ENCODE measurements around the gene SASS6.
A peak's percentile ranks its signal among the peaks of the same experiment; 100 is the strongest.

Gene SASS6

DNA sequence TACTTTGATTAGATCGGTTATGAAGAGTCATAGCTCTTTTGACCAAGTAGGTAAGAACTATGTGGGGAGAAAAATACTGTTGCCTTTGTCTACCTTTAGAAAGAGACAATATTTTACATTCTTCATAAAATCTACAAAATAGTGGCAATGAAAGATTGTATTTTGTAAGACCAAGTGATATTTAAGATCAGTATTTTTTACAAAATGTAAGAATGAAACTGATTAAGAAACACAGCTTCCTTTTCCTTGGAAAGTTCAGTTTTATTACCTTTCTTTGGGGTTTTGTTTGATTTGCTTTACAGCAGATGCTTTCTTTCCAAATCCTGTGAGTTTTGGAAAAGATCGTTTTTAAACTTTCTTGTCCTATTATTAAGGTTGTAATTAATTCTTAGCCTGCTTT, 93.1 kb downstream of the SASS6 start:
- DNase-seq (ENCODE audit: low spot score), result no peak
- in situ Hi-C loops (cut with MboI; ENCODE audit: low pct_unique_long_range_greater_than_20kb, low sequenced_read_pairs, unreplicated experiment), result loop anchor here (10.0 kb wide), 1 partner anchor 225 kb away; no protein-coding TSS in a partner anchor
- TF ChIP-seq, protein P1, sequence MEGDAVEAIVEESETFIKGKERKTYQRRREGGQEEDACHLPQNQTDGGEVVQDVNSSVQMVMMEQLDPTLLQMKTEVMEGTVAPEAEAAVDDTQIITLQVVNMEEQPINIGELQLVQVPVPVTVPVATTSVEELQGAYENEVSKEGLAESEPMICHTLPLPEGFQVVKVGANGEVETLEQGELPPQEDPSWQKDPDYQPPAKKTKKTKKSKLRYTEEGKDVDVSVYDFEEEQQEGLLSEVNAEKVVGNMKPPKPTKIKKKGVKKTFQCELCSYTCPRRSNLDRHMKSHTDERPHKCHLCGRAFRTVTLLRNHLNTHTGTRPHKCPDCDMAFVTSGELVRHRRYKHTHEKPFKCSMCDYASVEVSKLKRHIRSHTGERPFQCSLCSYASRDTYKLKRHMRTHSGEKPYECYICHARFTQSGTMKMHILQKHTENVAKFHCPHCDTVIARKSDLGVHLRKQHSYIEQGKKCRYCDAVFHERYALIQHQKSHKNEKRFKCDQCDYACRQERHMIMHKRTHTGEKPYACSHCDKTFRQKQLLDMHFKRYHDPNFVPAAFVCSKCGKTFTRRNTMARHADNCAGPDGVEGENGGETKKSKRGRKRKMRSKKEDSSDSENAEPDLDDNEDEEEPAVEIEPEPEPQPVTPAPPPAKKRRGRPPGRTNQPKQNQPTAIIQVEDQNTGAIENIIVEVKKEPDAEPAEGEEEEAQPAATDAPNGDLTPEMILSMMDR (IDR thresholded peaks at IDR 0.05; ENCODE audit: extremely low read depth, insufficient read depth, missing control alignments), result no peak

DNA sequence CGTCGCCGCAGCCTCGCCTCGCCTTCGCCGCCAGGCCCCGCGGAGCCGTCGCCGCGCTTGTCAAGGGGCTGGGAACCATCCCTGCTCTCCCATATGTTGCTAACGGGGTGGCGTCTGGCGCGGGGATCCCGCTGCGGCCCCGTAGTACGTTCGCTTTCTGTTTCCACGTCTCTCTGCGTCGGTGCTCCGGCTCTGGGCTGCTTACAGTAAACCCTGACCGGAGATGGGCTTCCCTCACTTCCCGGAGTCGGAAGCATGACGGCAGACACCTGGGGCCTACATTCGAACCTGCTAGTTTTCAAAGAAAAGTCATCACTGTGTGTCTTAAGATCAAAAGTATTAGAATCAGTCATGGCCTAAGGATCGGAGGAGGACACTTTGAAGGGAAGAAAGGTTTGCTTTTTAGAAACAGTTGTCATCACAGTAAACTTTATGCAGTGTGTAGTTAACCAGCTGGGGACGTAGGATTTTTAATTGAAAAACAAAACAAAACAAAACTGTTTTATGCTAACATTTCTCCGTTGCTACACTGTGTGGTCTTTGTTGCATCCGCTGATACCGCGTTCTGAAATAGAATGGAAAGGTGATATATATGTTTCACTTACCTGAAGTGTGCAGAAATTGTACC, 94.0 kb downstream of the SASS6 start:
- in situ Hi-C loops (cut with MboI; ENCODE audit: low pct_unique_long_range_greater_than_20kb, low sequenced_read_pairs, unreplicated experiment), result loop anchor here (10.0 kb wide), 1 partner anchor 224 kb away; no protein-coding TSS in a partner anchor
- DNase-seq (ENCODE audit: low spot score), result peak; percentile 68
- TF ChIP-seq, protein P1 (IDR thresholded peaks at IDR 0.05; ENCODE audit: extremely low read depth, insufficient read depth, missing control alignments), result no peak

DNA sequence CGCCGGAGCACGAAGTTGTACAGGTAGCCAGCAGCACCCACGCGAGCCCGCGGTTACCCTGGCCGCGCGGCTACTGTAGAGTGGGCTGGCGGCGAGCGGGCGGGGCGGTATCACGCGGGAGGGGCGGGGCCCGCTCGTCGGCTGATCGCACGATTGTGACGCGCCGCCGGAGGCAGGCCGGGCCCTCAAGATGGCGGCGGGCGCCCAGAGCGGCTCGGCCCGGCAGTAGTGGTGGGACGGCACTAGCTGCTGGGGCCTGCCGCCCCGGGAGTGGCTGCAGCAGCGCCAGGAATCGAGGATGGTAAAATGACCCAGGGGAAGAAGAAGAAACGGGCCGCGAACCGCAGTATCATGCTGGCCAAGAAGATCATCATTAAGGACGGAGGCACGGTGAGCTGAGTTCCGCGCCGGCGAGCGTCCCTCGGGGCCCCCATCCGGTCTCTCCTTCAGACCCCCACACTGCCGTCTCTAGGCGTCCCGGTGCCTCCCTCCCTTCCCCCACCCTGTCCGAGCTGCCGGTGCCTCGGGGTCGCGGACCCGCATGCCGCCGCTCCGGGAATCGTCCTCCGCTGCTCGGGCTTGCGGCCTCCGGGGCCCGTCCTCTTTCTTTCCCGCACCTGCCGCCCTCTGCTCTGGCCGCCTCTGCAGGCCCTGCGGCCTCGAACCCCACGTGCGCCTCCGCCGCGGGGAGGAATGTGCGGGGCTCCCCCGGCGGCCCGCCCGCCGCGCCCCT, 94.6 kb downstream of the SASS6 start:
- DNase-seq (ENCODE audit: low spot score), result peak; percentile 93
- in situ Hi-C loops (cut with MboI; ENCODE audit: low pct_unique_long_range_greater_than_20kb, low sequenced_read_pairs, unreplicated experiment), result loop anchor here (10.0 kb wide), 1 partner anchor 223 kb away; no protein-coding TSS in a partner anchor
- TF ChIP-seq, protein P1 (IDR thresholded peaks at IDR 0.05; ENCODE audit: extremely low read depth, insufficient read depth, missing control alignments), result no peak

DNA sequence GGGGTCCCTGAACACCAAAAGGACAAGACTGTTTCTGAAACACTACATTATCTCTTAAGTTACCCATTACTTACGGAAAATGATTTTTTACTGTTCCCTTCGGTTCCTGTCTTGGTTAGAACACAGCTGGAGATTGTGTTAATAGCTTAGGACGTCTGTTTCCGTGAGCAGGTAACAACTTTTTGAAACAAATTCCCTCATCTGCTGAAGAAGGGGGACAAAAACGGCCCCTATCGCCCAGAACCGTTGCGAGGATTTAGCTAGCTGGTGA, 95.1 kb downstream of the SASS6 start:
- in situ Hi-C loops (cut with MboI; ENCODE audit: low pct_unique_long_range_greater_than_20kb, low sequenced_read_pairs, unreplicated experiment), result loop anchor here (10.0 kb wide), 1 partner anchor 223 kb away; no protein-coding TSS in a partner anchor
- TF ChIP-seq, protein P1 (IDR thresholded peaks at IDR 0.05; ENCODE audit: extremely low read depth, insufficient read depth, missing control alignments), result no peak

DNA sequence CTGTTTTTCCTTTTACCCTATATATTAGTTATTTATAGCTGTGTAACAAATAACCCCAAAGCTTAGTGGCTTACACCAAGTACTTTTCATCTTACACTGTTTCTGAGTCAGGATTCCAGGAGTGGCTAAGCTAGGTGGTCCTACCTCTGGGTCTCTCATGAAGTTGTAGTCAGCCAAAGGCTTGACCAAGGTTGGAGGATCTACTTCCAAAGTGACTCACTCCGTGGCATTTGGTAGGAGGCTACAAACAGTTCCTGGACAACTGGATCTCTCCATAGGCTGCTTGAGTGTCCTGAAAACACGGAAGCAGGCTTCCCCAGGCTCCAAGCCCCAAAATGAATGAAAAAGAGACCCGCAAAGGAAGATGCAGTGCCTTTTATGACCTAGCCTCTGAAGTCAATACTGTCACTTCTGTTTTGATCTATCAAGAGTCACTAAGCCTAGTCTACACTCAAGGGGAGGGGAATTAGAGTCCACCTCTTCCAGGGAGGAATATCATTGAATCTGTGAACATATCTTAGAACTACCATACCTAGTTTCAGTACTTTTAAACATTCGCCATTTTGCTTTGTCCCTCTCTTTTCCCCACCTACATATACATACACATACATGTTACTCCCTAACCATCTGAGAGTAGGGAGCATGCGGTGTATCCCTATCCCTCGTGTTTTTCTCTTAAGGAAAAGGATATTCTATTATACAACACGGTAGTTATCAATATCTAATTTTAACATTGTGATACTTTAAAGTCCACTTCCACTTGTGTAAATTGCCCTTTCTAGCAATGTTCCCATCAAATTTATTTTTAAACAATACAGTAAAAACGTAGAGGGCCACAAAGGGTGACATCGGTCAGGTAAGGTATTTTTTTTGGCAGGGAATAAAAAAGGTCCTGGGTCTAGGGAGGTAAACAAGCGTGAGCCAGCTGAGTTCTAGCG, 95.7 kb downstream of the SASS6 start:
- DNase-seq (ENCODE audit: low spot score), result no peak
- in situ Hi-C loops (cut with MboI; ENCODE audit: low pct_unique_long_range_greater_than_20kb, low sequenced_read_pairs, unreplicated experiment), result loop anchor here (10.0 kb wide), 1 partner anchor 222 kb away; no protein-coding TSS in a partner anchor
- TF ChIP-seq, protein P1 (IDR thresholded peaks at IDR 0.05; ENCODE audit: extremely low read depth, insufficient read depth, missing control alignments), result no peak

More for the DNA sequence above, 95.1 kb downstream of the SASS6 start:
- no peak for DNase-seq (ENCODE audit: low spot score)

DNA sequence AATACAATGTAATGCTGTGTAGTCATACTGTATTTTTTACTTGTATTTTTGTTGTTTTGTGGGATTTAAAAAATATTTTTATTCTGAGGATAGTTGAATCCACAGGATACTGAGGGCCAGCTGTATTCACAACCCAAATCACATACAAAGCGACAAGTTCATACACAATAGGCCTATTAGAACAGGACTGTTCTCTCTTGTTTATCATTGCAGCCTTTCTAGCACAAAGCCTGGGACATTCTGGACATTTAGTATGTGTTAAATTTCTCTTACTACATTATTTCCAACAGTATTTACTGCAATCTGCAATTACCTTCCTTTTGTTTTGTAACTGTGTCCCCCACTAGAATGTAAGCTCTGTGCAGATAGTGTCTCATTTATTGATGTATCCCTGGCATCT, 97.5 kb downstream of the SASS6 start:
- TF ChIP-seq, protein P1 (IDR thresholded peaks at IDR 0.05; ENCODE audit: extremely low read depth, insufficient read depth, missing control alignments), result no peak
- in situ Hi-C loops (cut with MboI; ENCODE audit: low pct_unique_long_range_greater_than_20kb, low sequenced_read_pairs, unreplicated experiment), result loop anchor here (10.0 kb wide), 1 partner anchor 220 kb away; no protein-coding TSS in a partner anchor
- no peak for DNase-seq (ENCODE audit: low spot score)

Data from GM13977 (cell line).